GM19324 (cell line): ENCODE measurements around the gene PCDHB11.
"Not testable (repeated sequence)": the region's sequence is repeated elsewhere in the genome, so short reads cannot be mapped to it uniquely, and the experiment has no call there.

ENCODE experiments used
- ATAC-seq: cut with Tn5 transposase; IDR thresholded peaks from one replicate; pipeline ENCODE4 v1.9.1; 2021; ENCODE audit warnings: mild to moderate bottlenecking, moderate library complexity; ENCODE audit not compliant: unreplicated experiment, low FRiP score

PCDHB11 gene

GRCh38 chr5:141184117-141184855 is 15.1 kb upstream of the PCDHB11 start:
- not testable (repeated sequence) for ATAC-seq

- no peak for ATAC-seq
Observed at GRCh38 chr5:141186897-141187512, 12.4 kb upstream of the PCDHB11 start, which contains the start of gene PCDHB9. TSS of gene PCDHB9 (plus strand) at chr5:141187161. CDS start at chr5:141187319, 158 bp downstream.

GRCh38 chr5:141188682-141189081 is 10.7 kb upstream of the PCDHB11 start:
- ATAC-seq: not testable (repeated sequence)

GRCh38 chr5:141189131-141189530 is 10.3 kb upstream of the PCDHB11 start:
- ATAC-seq: not testable (repeated sequence)

GRCh38 chr5:141192110-141192725 is 7.2 kb upstream of the PCDHB11 start, which contains the start of gene PCDHB10:
TSS of gene PCDHB10 (plus strand) at chr5:141192353. CDS start at chr5:141192553, 200 bp downstream.
- ATAC-seq: no peak

GRCh38 chr5:141194332-141194731 is 5.1 kb upstream of the PCDHB11 start:
- not testable (repeated sequence) for ATAC-seq

- no peak for ATAC-seq
Observed at GRCh38 chr5:141196363-141196762, 3.1 kb upstream of the PCDHB11 start.

GRCh38 chr5:141201126-141201525 is 1.7 kb downstream of the PCDHB11 start:
- not testable (repeated sequence) for ATAC-seq

GRCh38 chr5:141201646-141202045 is 2.2 kb downstream of the PCDHB11 start:
- ATAC-seq: not testable (repeated sequence)

- no peak for ATAC-seq
Observed at GRCh38 chr5:141208478-141208877, 9.1 kb downstream of the PCDHB11 start, which contains the start of gene PCDHB12. TSS of gene PCDHB12 (plus strand) at chr5:141208719. CDS start at chr5:141208908, 189 bp downstream.

GRCh38 chr5:141210281-141210680 is 10.9 kb downstream of the PCDHB11 start:
- ATAC-seq: not testable (repeated sequence)

GRCh38 chr5:141210849-141211248 is 11.4 kb downstream of the PCDHB11 start:
- not testable (repeated sequence) for ATAC-seq

GRCh38 chr5:141213656-141214339 is 14.4 kb downstream of the PCDHB11 start, which contains the start of gene PCDHB13:
TSS of gene PCDHB13 (plus strand) at chr5:141213919. CDS start at chr5:141214124, 205 bp downstream.
- ATAC-seq: not testable (repeated sequence)

- not testable (repeated sequence) for ATAC-seq
Observed at GRCh38 chr5:141214583-141214982, 15.2 kb downstream of the PCDHB11 start.

- not testable (repeated sequence) for ATAC-seq
Observed at GRCh38 chr5:141215504-141215903, 16.1 kb downstream of the PCDHB11 start.

GRCh38 chr5:141216035-141216434 is 16.6 kb downstream of the PCDHB11 start:
- not testable (repeated sequence) for ATAC-seq

GRCh38 chr5:141223112-141223783 is 23.8 kb downstream of the PCDHB11 start, which contains the start of gene PCDHB14:
TSS of gene PCDHB14 (plus strand) at chr5:141223343. CDS start at chr5:141223506, 163 bp downstream.
- ATAC-seq: no peak

- ATAC-seq: not testable (repeated sequence)
Observed at GRCh38 chr5:141224844-141225243, 25.4 kb downstream of the PCDHB11 start.

GRCh38 chr5:141225421-141225820 is 26.0 kb downstream of the PCDHB11 start:
- ATAC-seq: not testable (repeated sequence)
